IPS-15b (cell line): Measurements from ENCODE around the gene RABGAP1L.

Source experiments
- H3K27me3 ChIP-seq: one replicate; pipeline ENCODE4 v1.6.1; 2013; ENCODE audit warnings: low read length; ENCODE audit not compliant: control insufficient read depth, insufficient read depth
- H3K36me3 ChIP-seq: one replicate; pipeline ENCODE4 v1.6.1; 2013; ENCODE audit warnings: low read length; ENCODE audit not compliant: control insufficient read depth, insufficient read depth
- H3K4me1 ChIP-seq: one replicate; pipeline ENCODE4 v1.6.1; 2013; ENCODE audit warnings: mild to moderate bottlenecking, low read length; ENCODE audit not compliant: control insufficient read depth, insufficient read depth
- H3K4me3 ChIP-seq: one replicate; pipeline ENCODE4 v1.5.1; 2013; ENCODE audit warnings: low read depth, low read length
- H3K9ac ChIP-seq: one replicate; pipeline ENCODE4 v1.6.1; 2013; ENCODE audit warnings: low read depth, mild to moderate bottlenecking, low read length
- H3K9me3 ChIP-seq: one replicate; pipeline ENCODE4 v1.6.1; 2013; ENCODE audit warnings: mild to moderate bottlenecking, low read length; ENCODE audit not compliant: control insufficient read depth, insufficient read depth

RABGAP1L gene

GRCh38 chr1:174364996-174365736 is 205.8 kb downstream of the RABGAP1L start:
- no peak overlapping the region for H3K4me3 ChIP-seq
- H3K36me3 ChIP-seq, result no peaks in the 10 kb centered on the region
- H3K27me3 ChIP-seq, result no peaks in the 10 kb centered on the region
- no peaks in the 10 kb centered on the region for H3K9me3 ChIP-seq
- H3K9ac ChIP-seq, result no peak overlapping the region
- no peaks in the 10 kb centered on the region for H3K4me1 ChIP-seq

DNA sequence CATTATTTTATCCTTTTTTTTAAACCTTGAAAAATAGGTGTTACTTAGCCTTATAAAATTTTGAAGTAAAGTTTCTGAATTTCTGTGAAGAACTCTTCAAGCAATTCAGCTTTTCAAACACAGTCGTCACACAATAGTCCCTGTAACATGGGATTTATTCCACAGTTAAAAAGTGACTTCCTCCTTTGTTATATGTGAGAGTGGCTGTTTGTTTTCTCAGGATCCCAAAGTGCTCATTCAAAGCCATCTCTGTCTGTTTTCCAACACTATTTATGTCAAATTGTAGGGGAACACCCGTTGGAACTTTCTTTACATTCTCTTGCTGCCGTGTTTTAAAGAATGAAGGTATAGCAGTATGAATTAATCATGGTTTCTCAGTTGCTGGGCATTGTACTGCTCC is 207.6 kb downstream of the RABGAP1L start:
- Histone ChIP-seq H3K4me3 (no peak overlapping the region), H3K9me3 (no peaks in the 10 kb centered on the region), H3K27me3 (no peaks in the 10 kb centered on the region), H3K36me3 (no peaks in the 10 kb centered on the region), H3K9ac (no peak overlapping the region), H3K4me1 (no peaks in the 10 kb centered on the region)

- H3K9me3 ChIP-seq, result no peaks in the 10 kb centered on the region
- no peaks in the 10 kb centered on the region for H3K4me1 ChIP-seq
- no peaks in the 10 kb centered on the region for H3K36me3 ChIP-seq
- H3K27me3 ChIP-seq, result no peaks in the 10 kb centered on the region
- H3K4me3 ChIP-seq, result no peak overlapping the region
- no peak overlapping the region for H3K9ac ChIP-seq
These were observed 208.6 kb downstream of the RABGAP1L start for GRCh38 chr1:174367892-174368291.

- no peaks in the 10 kb centered on the region for H3K9me3 ChIP-seq
- no peaks in the 10 kb centered on the region for H3K36me3 ChIP-seq
- H3K4me1 ChIP-seq, result peaks cover 2% of the 10 kb centered on the region
- H3K4me3 ChIP-seq, result no peak overlapping the region
- H3K9ac ChIP-seq, result no peak overlapping the region
- no peaks in the 10 kb centered on the region for H3K27me3 ChIP-seq
These were observed 216.7 kb downstream of the RABGAP1L start for GRCh38 chr1:174376030-174376429.

DNA sequence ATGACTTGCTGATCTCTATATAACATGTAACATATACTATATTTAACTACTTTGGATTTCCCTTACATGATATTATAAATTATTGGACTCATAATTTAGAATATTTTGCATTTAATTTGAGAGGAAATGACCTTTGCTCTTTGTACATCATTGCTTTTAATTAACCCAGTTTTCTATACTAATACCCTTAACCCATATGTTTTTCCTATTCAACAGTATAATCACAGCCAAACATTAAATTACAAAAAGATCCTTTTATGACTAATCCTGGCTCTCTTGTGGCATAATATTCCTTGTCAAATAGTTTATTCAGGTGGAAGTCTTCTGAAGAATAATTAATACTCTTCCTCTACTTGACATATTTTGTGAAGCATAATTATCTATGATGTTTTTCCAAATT is 232.4 kb downstream of the RABGAP1L start:
- Histone ChIP-seq H3K9me3 (no peaks in the 10 kb centered on the region), H3K9ac (no peak overlapping the region), H3K27me3 (no peaks in the 10 kb centered on the region), H3K4me3 (no peak overlapping the region), H3K36me3 (no peaks in the 10 kb centered on the region), H3K4me1 (no peaks in the 10 kb centered on the region)

GRCh38 chr1:174393885-174394284 is 234.6 kb downstream of the RABGAP1L start:
- no peaks in the 10 kb centered on the region for H3K27me3 ChIP-seq
- H3K9me3 ChIP-seq, result no peaks in the 10 kb centered on the region
- H3K4me3 ChIP-seq, result no peak overlapping the region
- H3K9ac ChIP-seq, result no peak overlapping the region
- H3K36me3 ChIP-seq, result no peaks in the 10 kb centered on the region
- H3K4me1 ChIP-seq, result no peaks in the 10 kb centered on the region

GRCh38 chr1:174397261-174397660 is 237.9 kb downstream of the RABGAP1L start:
- Histone ChIP-seq H3K9me3 (no peaks in the 10 kb centered on the region), H3K27me3 (no peaks in the 10 kb centered on the region), H3K4me3 (no peak overlapping the region), H3K36me3 (no peaks in the 10 kb centered on the region), H3K4me1 (no peaks in the 10 kb centered on the region), H3K9ac (no peak overlapping the region)

GRCh38 chr1:174398246-174398645 is 238.9 kb downstream of the RABGAP1L start:
- no peak overlapping the region for H3K4me3 ChIP-seq
- H3K4me1 ChIP-seq, result no peaks in the 10 kb centered on the region
- H3K9me3 ChIP-seq, result no peaks in the 10 kb centered on the region
- H3K36me3 ChIP-seq, result no peaks in the 10 kb centered on the region
- H3K9ac ChIP-seq, result no peak overlapping the region
- H3K27me3 ChIP-seq, result no peaks in the 10 kb centered on the region

- Histone ChIP-seq H3K36me3 (no peaks in the 10 kb centered on the region), H3K9ac (no peak overlapping the region), H3K27me3 (no peaks in the 10 kb centered on the region), H3K4me3 (no peak overlapping the region), H3K4me1 (no peaks in the 10 kb centered on the region), H3K9me3 (no peaks in the 10 kb centered on the region)
These were observed 239.9 kb downstream of the RABGAP1L start for GRCh38 chr1:174399211-174399610.

DNA sequence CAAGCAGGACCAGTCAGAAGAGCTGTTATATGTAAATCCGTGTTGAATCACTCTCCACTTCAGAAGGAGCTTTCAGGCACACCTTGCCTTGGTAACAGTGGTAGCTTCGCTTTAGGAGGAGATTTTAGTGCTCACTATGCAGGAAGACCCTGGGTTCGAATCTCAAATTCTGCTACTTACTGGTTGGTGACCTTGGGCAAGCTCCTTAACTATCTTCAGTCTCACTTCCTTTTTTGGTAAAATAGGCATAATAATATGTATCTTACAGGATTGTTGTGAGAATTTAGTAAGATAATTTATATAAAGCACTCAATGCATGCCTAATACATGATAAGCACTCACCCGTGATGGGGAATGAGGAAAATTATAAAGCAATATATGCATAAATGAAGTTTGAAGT is 241.8 kb downstream of the RABGAP1L start:
- no peaks in the 10 kb centered on the region for H3K4me1 ChIP-seq
- H3K9me3 ChIP-seq, result no peaks in the 10 kb centered on the region
- H3K9ac ChIP-seq, result no peak overlapping the region
- no peaks in the 10 kb centered on the region for H3K27me3 ChIP-seq
- H3K36me3 ChIP-seq, result no peaks in the 10 kb centered on the region
- H3K4me3 ChIP-seq, result no peak overlapping the region

DNA sequence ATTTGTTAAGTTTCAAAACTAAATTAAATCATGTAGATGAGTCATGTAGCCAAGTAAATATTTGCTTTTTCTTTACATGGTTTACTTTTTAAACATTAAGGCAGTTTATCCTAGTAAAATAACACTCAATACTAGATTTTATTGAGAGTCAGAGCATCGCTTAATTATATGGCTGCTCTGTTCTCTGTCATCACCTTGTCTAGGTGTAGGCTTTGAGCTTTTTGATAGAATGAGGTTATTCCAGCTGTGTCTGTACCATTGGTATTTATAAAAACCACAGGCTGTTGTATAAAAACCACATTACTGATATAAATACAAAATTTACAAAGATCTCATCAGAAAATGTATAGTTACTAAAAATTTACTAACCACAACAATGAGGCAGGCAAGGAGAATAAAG is 245.9 kb downstream of the RABGAP1L start:
- no peaks in the 10 kb centered on the region for H3K9me3 ChIP-seq
- no peaks in the 10 kb centered on the region for H3K4me1 ChIP-seq
- H3K27me3 ChIP-seq, result no peaks in the 10 kb centered on the region

GRCh38 chr1:174406421-174406820 is 247.1 kb downstream of the RABGAP1L start:
- no peaks in the 10 kb centered on the region for H3K27me3 ChIP-seq
- no peak overlapping the region for H3K4me3 ChIP-seq
- H3K9ac ChIP-seq, result no peak overlapping the region
- H3K36me3 ChIP-seq, result no peaks in the 10 kb centered on the region
- H3K4me1 ChIP-seq, result no peaks in the 10 kb centered on the region
- H3K9me3 ChIP-seq, result no peaks in the 10 kb centered on the region

More for the DNA sequence above, 245.9 kb downstream of the RABGAP1L start:
- Histone ChIP-seq H3K36me3 (no peaks in the 10 kb centered on the region), H3K9ac (no peak overlapping the region), H3K4me3 (no peak overlapping the region)
